Measurements from ENCODE around the gene MOB3B.

MOB3B gene

GRCh38 chr9:27413511-27414219, 115.9 kb downstream of the MOB3B start:
- no peak for DNase-seq (ENCODE audit: low read depth)
- TF ChIP-seq CTCF (conservative IDR thresholded peaks at IDR 0.05; ENCODE audit: low read depth, low read length), result no peak
- H3K4me3 ChIP-seq (ENCODE audit: low read length), result no peak overlapping the region

GRCh38 chr9:27412963-27413362, 116.7 kb downstream of the MOB3B start:
- no peak overlapping the region for H3K4me3 ChIP-seq (ENCODE audit: low read length)
- DNase-seq (ENCODE audit: low read depth), result no peak
- no peak for TF ChIP-seq CTCF (conservative IDR thresholded peaks at IDR 0.05; ENCODE audit: low read depth, low read length)

- no peak for DNase-seq (ENCODE audit: low read depth)
- H3K4me3 ChIP-seq (ENCODE audit: low read length), result no peak overlapping the region
- no peak for TF ChIP-seq CTCF (conservative IDR thresholded peaks at IDR 0.05; ENCODE audit: low read depth, low read length)
Observed at GRCh38 chr9:27412081-27412480, 117.5 kb downstream of the MOB3B start.

- DNase-seq (ENCODE audit: low read depth), result no peak
- no peak overlapping the region for H3K4me3 ChIP-seq (ENCODE audit: low read length)
- no peak for TF ChIP-seq CTCF (conservative IDR thresholded peaks at IDR 0.05; ENCODE audit: low read depth, low read length)
Observed at GRCh38 chr9:27408482-27408881, 121.1 kb downstream of the MOB3B start.

- TF ChIP-seq CTCF (conservative IDR thresholded peaks at IDR 0.05; ENCODE audit: low read depth, low read length), result no peak
- no peak overlapping the region for H3K4me3 ChIP-seq (ENCODE audit: low read length)
Observed at GRCh38 chr9:27408001-27408400, 121.6 kb downstream of the MOB3B start.

GRCh38 chr9:27407491-27407890, 122.1 kb downstream of the MOB3B start:
- no peak overlapping the region for H3K4me3 ChIP-seq (ENCODE audit: low read length)
- TF ChIP-seq CTCF (conservative IDR thresholded peaks at IDR 0.05; ENCODE audit: low read depth, low read length), result no peak
- no peak for DNase-seq (ENCODE audit: low read depth)

More at GRCh38 chr9:27408001-27408400, 121.6 kb downstream of the MOB3B start:
- no peak for DNase-seq (ENCODE audit: low read depth)

GRCh38 chr9:27404661-27405060, 125.0 kb downstream of the MOB3B start:
- no peak overlapping the region for H3K4me3 ChIP-seq (ENCODE audit: low read length)
- no peak for DNase-seq (ENCODE audit: low read depth)
- no peak for TF ChIP-seq CTCF (conservative IDR thresholded peaks at IDR 0.05; ENCODE audit: low read depth, low read length)

All from retinal pigment epithelial cell (primary cell).